Mammary epithelial cell (primary cell): ENCODE results near the gene TRIM43B.
"Not testable (repeated sequence)": the region's sequence is repeated elsewhere in the genome, so short reads cannot be mapped to it uniquely, and the experiment has no call there.

Experiments
- EZH2 ChIP-seq: IDR thresholded peaks from 2 replicates; pipeline ENCODE4 v1.6.1; 2012; ENCODE audit warnings: low read length, inconsistent platforms, borderline replicate concordance
- TF ChIP-seq, protein P1 (sequence below), 2 donors: IDR thresholded peaks in 1 of 2; conservative IDR thresholded peaks in 1 of 2; 2 replicates each; pipeline ENCODE4 v1.5.1; 2011 to 2012; ENCODE audit warnings: inconsistent platforms in 2 of 2, low read length in 2 of 2, mild to moderate bottlenecking in 2 of 2, control low read depth in 1 of 2, low read depth in 1 of 2; ENCODE audit not compliant: insufficient read depth in 1 of 2; ENCODE audit errors: extremely low read depth in 1 of 2

DNA sequence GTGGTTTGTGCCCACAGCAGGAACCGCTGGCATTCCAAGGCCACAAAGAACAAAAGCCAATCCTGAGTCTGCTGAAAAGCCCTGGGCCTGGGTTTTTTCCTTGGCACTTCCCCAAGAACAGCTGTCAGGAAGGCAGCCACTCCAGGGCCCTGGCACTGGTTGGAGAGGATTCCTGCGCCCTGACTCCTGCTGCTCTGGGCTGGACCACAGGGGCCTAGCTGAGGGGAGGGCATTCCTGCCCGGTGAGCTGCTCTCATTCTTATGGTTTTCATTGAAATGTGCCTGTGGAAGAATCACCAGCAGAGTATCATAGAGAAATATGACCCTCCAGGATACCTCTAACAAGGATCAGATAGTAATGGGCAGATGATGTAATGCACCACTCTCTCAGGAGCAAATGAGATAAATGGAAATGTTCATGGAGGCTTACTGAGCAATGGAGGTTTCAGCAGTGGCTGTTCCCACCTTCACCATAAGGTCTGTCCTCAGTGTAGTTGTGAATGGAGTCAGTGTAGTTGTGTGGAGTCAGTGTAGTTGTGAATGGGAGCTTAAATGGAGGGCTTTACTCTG is 50.0 kb downstream of the TRIM43B start:
- TF ChIP-seq, protein P1, sequence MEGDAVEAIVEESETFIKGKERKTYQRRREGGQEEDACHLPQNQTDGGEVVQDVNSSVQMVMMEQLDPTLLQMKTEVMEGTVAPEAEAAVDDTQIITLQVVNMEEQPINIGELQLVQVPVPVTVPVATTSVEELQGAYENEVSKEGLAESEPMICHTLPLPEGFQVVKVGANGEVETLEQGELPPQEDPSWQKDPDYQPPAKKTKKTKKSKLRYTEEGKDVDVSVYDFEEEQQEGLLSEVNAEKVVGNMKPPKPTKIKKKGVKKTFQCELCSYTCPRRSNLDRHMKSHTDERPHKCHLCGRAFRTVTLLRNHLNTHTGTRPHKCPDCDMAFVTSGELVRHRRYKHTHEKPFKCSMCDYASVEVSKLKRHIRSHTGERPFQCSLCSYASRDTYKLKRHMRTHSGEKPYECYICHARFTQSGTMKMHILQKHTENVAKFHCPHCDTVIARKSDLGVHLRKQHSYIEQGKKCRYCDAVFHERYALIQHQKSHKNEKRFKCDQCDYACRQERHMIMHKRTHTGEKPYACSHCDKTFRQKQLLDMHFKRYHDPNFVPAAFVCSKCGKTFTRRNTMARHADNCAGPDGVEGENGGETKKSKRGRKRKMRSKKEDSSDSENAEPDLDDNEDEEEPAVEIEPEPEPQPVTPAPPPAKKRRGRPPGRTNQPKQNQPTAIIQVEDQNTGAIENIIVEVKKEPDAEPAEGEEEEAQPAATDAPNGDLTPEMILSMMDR (conservative IDR thresholded peaks at IDR 0.05 in 1 of 2, IDR thresholded peaks at IDR 0.05 in 1 of 2; ENCODE audit: extremely low read depth in 1 of 2, insufficient read depth in 1 of 2, low read depth in 1 of 2, low read length in 2 of 2) = not testable (repeated sequence)
- not testable (repeated sequence) for TF ChIP-seq EZH2
